ENCODE measurements around the gene PCDH15.

- TF ChIP-seq EZH2phosphoT487 (IDR thresholded peaks at IDR 0.05; ENCODE audit: insufficient read depth, low read depth): no peak
- no peak for TF ChIP-seq EZH2 (IDR thresholded peaks at IDR 0.05; ENCODE audit: insufficient read depth, poor library complexity, severe bottlenecking)
These were observed 538.3 kb downstream of the PCDH15 start for GRCh38 chr10:54262726-54263125.
